Thyroid gland (tissue), 4 donors: ENCODE data around the gene SPAG6.

ENCODE experiments used
- POLR2A ChIP-seq, 2 donors: fragments of 450-650 bp; IDR thresholded peaks; one replicate each; pipeline ENCODE4 v1.6.1; 2017; ENCODE audit warnings: antibody characterized with exemption in 2 of 2, mild to moderate bottlenecking in 2 of 2, moderate library complexity in 1 of 2
- TF ChIP-seq, protein P1 (sequence below), 6 experiments: fragments of 200-600 bp in 3 of 6; fragments of 450-650 bp in 3 of 6; sonication (generic) in 3 of 6; IDR thresholded peaks; one replicate each; pipeline ENCODE4 v1.5.1; 2016 to 2019; ENCODE audit warnings: antibody characterized with exemption in 6 of 6, mild to moderate bottlenecking in 2 of 6, inconsistent platforms in 1 of 6, moderate library complexity in 1 of 6

DNA sequence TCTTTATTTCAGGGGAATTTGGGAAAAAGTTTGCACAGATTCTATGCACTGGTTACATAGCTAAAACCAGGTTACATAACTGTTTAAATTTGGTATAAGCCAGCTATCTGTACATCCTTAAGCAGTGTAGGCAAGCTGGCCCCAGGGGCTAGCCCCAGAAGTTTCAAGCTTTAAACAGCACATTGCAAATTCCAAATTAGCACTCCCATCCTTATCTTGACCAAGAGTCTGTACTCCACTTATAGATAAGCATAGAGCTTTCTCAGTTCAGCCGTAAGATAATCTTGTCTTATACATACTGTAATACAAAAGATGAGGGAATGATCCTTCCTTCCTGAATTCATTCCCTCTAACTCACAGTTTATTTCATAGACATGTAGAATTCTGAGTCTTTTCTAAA lies 109.3 kb downstream of the SPAG6 start:
- TF ChIP-seq, protein P1, sequence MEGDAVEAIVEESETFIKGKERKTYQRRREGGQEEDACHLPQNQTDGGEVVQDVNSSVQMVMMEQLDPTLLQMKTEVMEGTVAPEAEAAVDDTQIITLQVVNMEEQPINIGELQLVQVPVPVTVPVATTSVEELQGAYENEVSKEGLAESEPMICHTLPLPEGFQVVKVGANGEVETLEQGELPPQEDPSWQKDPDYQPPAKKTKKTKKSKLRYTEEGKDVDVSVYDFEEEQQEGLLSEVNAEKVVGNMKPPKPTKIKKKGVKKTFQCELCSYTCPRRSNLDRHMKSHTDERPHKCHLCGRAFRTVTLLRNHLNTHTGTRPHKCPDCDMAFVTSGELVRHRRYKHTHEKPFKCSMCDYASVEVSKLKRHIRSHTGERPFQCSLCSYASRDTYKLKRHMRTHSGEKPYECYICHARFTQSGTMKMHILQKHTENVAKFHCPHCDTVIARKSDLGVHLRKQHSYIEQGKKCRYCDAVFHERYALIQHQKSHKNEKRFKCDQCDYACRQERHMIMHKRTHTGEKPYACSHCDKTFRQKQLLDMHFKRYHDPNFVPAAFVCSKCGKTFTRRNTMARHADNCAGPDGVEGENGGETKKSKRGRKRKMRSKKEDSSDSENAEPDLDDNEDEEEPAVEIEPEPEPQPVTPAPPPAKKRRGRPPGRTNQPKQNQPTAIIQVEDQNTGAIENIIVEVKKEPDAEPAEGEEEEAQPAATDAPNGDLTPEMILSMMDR (IDR thresholded peaks at IDR 0.05): no peak
- TF ChIP-seq POLR2A (IDR thresholded peaks at IDR 0.05): no peak
